GM20000 (cell line): ENCODE data around the gene DNMT3A.

Experiments used
- DNase-seq: peaks from one replicate; pipeline ENCODE4 v3.0.0; 2012; ENCODE audit warnings: low spot score
- CTCF ChIP-seq: IDR thresholded peaks from 2 replicates; pipeline ENCODE4 v1.5.1; 2012; ENCODE audit warnings: mild to moderate bottlenecking, control low read depth; ENCODE audit errors: extremely low read depth, missing control alignments

DNMT3A gene

GRCh38 chr2:25381502-25381901, 39.8 kb upstream of the DNMT3A start:
- no peak for TF ChIP-seq CTCF
- DNase-seq: no peak

GRCh38 chr2:25380586-25381375, 39.1 kb upstream of the DNMT3A start:
- DNase-seq: no peak
- TF ChIP-seq CTCF: no peak

GRCh38 chr2:25380023-25380422, 38.3 kb upstream of the DNMT3A start:
- no peak for TF ChIP-seq CTCF
- peak; percentile 68 for DNase-seq

DNA sequence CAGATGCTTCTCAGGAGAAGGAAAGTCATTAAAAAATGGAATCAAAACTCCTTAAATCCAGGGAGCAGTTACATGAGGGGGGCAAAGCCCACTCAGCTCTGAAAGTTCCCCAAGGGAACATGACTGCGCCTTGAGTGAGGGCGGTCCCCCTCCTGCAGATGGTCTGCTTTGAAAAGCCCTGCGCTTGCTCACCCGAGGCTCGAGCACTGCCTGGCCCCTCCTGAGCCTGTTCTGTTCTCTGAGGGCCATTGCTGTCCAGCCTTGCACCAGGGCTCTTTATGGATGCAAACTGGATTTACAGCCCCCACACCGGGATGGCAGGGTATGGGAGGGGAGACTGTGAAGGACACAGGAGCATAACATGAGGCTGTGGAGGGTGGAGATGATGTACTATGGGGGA, 37.8 kb upstream of the DNMT3A start:
- no peak for TF ChIP-seq CTCF
- no peak for DNase-seq

- TF ChIP-seq CTCF: no peak
- DNase-seq: no peak
Measured at GRCh38 chr2:25378731-25379490, 37.2 kb upstream of the DNMT3A start.

GRCh38 chr2:25377822-25378421, 36.2 kb upstream of the DNMT3A start:
- TF ChIP-seq CTCF: no peak
- no peak for DNase-seq
